A673 (cell line): Measurements from ENCODE around the gene GALNT6. TPM values are rescaled to one million over a fixed set of nuclear protein-coding genes. Genes with fewer than 3 reads are reported as not detected.

Experiments
- BruUV-seq: library from RNA; stranded (reverse); fragments of 400-500 nt; replicated peaks from 2 replicates; lab custom pipeline; 2021; lab: Mats Ljungman, UMichigan
- CTCF ChIA-PET: fragments of 300-600 bp; sonication (Branson Sonifier 250); formaldehyde crosslinking; loops from one replicate; lab custom pipeline; 2022; ENCODE audit warnings: antibody characterized with exemption; lab: Charles Lee
- POLR2A ChIA-PET: fragments of 300-600 bp; sonication (Branson Sonifier 250); formaldehyde crosslinking; loops from one replicate; lab custom pipeline; 2022; ENCODE audit warnings: antibody characterized with exemption; ENCODE audit not compliant: low non-redundant PET; lab: Charles Lee
- DNase-seq: peaks from one replicate; pipeline ENCODE4 v3.0.0-alpha.2; 2015; ENCODE audit warnings: low spot score
- H3K27ac ChIP-seq: fragments of 200-600 bp; sonication (generic); 2 replicates; pipeline ENCODE4 v1.5.1; 2016; ENCODE audit warnings: mixed run types, low read depth, mild to moderate bottlenecking, mixed read lengths, antibody characterized with exemption, low read length; ENCODE audit not compliant: poor library complexity, severe bottlenecking
- H3K27me3 ChIP-seq: fragments of 200-600 bp; sonication (generic); replicated peaks from 2 replicates; pipeline ENCODE4 v1.6.1; 2017; ENCODE audit warnings: mixed run types, low read depth, mild to moderate bottlenecking, mixed read lengths, antibody characterized with exemption, low read length; ENCODE audit not compliant: insufficient read depth, poor library complexity
- H3K36me3 ChIP-seq: fragments of 200-600 bp; sonication (generic); 2 replicates; pipeline ENCODE4 v1.6.1; 2016; ENCODE audit warnings: mixed run types, mild to moderate bottlenecking, mixed read lengths, antibody characterized with exemption, low read length; ENCODE audit not compliant: insufficient read depth, poor library complexity, severe bottlenecking
- H3K4me1 ChIP-seq: fragments of 200-600 bp; sonication (generic); 2 replicates; pipeline ENCODE4 v1.6.1; 2017; ENCODE audit warnings: mixed run types, mild to moderate bottlenecking, mixed read lengths, antibody characterized with exemption, low read length; ENCODE audit not compliant: insufficient read depth, poor library complexity, severe bottlenecking
- H3K4me3 ChIP-seq: fragments of 200-600 bp; sonication (generic); 2 replicates; pipeline ENCODE4 v1.5.1; 2016; ENCODE audit warnings: low read depth, mixed run types, mild to moderate bottlenecking, mixed read lengths, low read length; ENCODE audit not compliant: poor library complexity, severe bottlenecking
- H3K9me3 ChIP-seq: fragments of 200-600 bp; sonication (generic); 2 replicates; pipeline ENCODE4 v1.6.1; 2016; ENCODE audit warnings: mixed run types, low read depth, mild to moderate bottlenecking, mixed read lengths, antibody characterized with exemption, low read length; ENCODE audit not compliant: poor library complexity, severe bottlenecking
- EZH2 ChIP-seq: fragments of 200-600 bp; sonication (generic); IDR thresholded peaks from 2 replicates; pipeline ENCODE4 v1.6.1; 2017; ENCODE audit warnings: borderline replicate concordance, low read depth, mild to moderate bottlenecking, mixed read lengths, antibody characterized with exemption, low read length; ENCODE audit not compliant: poor library complexity, severe bottlenecking
- intact Hi-C: fragments of 100-400 bp; cut with micrococcal nuclease; formaldehyde crosslinking; loops from one replicate; pipeline ENCODE4 v1.10.0; 2022; ENCODE audit not compliant: unreplicated experiment
- total RNA-seq: library from RNA; stranded (reverse); gene quantifications from 2 replicates; pipeline ENCODE4 v1.2.3, GENCODE V29; 2021
- TF ChIP-seq, protein P1 (sequence below): fragments of 300-800, 200-600 bp; sonication (generic); conservative IDR thresholded peaks from 2 replicates; pipeline ENCODE4 v1.5.1; 2017; ENCODE audit warnings: low read depth, mild to moderate bottlenecking, antibody characterized with exemption, low read length, moderate library complexity, mixed read lengths

GALNT6 gene
- total RNA-seq, 1 experiment from 2014 or later = 0.26 TPM

DNA sequence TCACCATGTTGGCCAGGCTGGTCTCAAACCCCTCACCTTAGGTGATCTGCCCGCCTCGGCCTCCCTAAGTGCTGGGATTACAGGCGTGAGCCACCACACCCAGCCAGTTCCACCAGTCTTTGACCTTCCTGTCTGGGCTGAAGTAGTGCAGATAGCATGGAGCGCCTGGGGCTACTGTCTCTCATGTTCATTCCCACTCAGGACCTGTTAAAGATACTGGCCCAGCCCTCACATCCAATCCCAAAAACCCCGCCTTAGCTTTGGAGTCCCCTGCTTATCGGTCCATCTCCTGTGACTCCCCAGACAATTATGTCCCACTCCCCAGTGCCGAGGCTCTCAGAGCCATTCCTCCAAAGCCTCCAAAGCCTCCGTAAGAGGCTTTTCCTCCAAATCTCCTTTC is 32.7 kb downstream of the GALNT6 start:
- Histone ChIP-seq H3K27ac (no peak overlapping the region), H3K36me3 (no peaks in the 10 kb centered on the region), H3K4me1 (peaks cover 5% of the 10 kb centered on the region), H3K4me3 (no peak overlapping the region), H3K27me3 (no peaks in the 10 kb centered on the region), H3K9me3 (no peaks in the 10 kb centered on the region)
- intact Hi-C loops = no loop called here
- POLR2A ChIA-PET = no interaction called here
- TF ChIP-seq EZH2 = no peak
- TF ChIP-seq, protein P1, sequence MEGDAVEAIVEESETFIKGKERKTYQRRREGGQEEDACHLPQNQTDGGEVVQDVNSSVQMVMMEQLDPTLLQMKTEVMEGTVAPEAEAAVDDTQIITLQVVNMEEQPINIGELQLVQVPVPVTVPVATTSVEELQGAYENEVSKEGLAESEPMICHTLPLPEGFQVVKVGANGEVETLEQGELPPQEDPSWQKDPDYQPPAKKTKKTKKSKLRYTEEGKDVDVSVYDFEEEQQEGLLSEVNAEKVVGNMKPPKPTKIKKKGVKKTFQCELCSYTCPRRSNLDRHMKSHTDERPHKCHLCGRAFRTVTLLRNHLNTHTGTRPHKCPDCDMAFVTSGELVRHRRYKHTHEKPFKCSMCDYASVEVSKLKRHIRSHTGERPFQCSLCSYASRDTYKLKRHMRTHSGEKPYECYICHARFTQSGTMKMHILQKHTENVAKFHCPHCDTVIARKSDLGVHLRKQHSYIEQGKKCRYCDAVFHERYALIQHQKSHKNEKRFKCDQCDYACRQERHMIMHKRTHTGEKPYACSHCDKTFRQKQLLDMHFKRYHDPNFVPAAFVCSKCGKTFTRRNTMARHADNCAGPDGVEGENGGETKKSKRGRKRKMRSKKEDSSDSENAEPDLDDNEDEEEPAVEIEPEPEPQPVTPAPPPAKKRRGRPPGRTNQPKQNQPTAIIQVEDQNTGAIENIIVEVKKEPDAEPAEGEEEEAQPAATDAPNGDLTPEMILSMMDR = no peak
- BruUV-seq = no TSS peak
- DNase-seq = no peak
- CTCF ChIA-PET = no interaction called here

DNA sequence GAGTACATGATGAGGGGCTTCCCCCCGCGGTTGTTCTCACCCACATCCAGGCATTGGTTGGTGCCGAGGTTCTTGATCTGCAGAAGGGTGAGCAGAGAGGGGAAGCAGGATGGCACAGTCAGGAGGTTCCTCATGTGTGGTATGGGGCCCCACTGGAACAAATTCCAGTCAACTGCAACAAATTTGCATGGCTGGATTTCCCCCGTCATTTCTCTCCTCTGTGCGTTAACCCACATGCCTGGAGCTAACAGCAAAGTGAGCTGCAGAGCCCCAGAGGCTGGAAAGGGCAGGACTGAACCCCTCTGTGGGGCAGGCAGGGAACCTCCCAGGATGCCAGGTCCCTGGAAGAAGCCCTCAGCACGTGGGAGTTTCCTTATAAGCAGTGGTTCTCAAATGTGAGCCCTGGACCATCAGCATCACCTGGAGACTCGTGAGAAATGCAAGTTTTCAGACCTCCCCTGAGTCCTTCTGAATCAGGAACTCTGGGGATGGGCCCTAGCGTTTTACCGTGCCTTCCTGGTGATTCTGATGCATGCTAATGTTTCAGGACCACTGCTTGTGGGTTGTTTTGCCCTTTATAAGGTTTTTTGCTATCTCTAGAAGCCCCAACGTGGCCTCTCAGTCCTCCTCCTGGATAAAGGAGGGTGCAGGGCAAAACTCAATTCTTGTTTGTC is 33.7 kb downstream of the GALNT6 start:
- intact Hi-C loops = no loop called here
- Histone ChIP-seq H3K27ac (no peak overlapping the region), H3K27me3 (no peaks in the 10 kb centered on the region), H3K36me3 (no peaks in the 10 kb centered on the region), H3K4me1 (peaks cover 5% of the 10 kb centered on the region), H3K9me3 (no peaks in the 10 kb centered on the region), H3K4me3 (no peak overlapping the region)
- BruUV-seq = no TSS peak
- TF ChIP-seq, protein P1 = no peak
- CTCF ChIA-PET = no interaction called here
- DNase-seq = no peak
- POLR2A ChIA-PET = no interaction called here

DNA sequence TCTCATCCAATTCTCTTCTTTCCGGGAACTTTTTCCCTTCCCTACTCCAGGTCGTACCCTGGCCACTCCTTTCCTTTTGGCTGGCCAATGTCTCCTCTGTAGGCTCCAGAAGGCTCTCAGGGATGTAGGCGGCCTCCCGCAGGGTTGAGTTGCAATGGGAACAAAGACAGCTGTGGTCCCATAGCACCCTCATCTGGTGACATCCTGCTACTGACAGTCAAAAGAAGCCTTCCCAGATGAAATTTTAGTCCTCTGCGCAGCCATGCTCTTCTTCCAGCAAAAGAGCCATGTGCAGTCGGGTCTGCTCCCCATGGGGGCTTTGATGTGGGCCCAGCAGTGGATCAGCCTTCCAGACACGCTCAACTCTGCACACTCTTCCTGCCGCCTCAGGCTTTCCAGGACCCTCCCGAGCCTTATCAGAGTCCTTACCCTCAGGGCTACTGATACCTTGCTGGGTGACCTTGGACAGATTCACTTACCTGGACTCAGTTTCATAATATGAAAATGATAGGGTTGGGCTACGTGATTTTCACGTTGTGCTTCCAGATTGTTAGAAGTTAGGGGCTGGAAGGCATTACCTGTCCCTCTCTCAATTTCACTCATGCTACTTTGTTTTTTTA is 39.2 kb downstream of the GALNT6 start:
- H3K36me3 ChIP-seq = no peaks in the 10 kb centered on the region
- no peaks in the 10 kb centered on the region for H3K4me1 ChIP-seq
- H3K9me3 ChIP-seq = no peaks in the 10 kb centered on the region
- POLR2A ChIA-PET = no interaction called here
- H3K4me3 ChIP-seq = no peak overlapping the region
- DNase-seq = peak; percentile 65
- no peaks in the 10 kb centered on the region for H3K27me3 ChIP-seq
- intact Hi-C loops = no loop called here
- TF ChIP-seq EZH2 = no peak
- TF ChIP-seq, protein P1 = peak; percentile 78
- no peak overlapping the region for H3K27ac ChIP-seq
- no TSS peak for BruUV-seq
- CTCF ChIA-PET = no interaction called here
